Measurements from ENCODE around the gene DHX8.

- peak; percentile 93 for TF ChIP-seq POLR2AphosphoS5 (IDR thresholded peaks at IDR 0.05; ENCODE audit: low read depth, low read length)
- TF ChIP-seq TAF1 (IDR thresholded peaks at IDR 0.05; ENCODE audit: borderline replicate concordance, insufficient read depth, low read length), result no peak; the same call in 1 of the 2 replicates
- peak; percentile 87; the same call in 1 of the 2 replicates for TF ChIP-seq SIN3A (IDR thresholded peaks at IDR 0.05; ENCODE audit: borderline replicate concordance, insufficient read depth, low read length)
- TF ChIP-seq REST (IDR thresholded peaks at IDR 0.05; ENCODE audit: insufficient read depth in 1 of 2, low read depth in 2 of 2, low read length in 2 of 2), result no peak; a peak in 1 of 4 replicates
- peak; percentile 85 for TF ChIP-seq FOXP2 (optimal IDR thresholded peaks at IDR 0.05; ENCODE audit: borderline replicate concordance, extremely low read depth, extremely low read length, insufficient read depth)
Measured at GRCh38 chr17:43530288-43531081, 46.7 kb downstream of the DHX8 start.

All from PFSK-1 (cell line).